Hepatocyte (in vitro differentiated cells): ENCODE data around the gene EEPD1. TPM values are rescaled to one million over a fixed set of nuclear protein-coding genes. Genes with fewer than 3 reads are reported as not detected.

Experiments used
- DNase-seq: peaks from one replicate; pipeline ENCODE4 v3.0.0-alpha.2; 2016; ENCODE audit warnings: low spot score
- H2AFZ ChIP-seq: fragments of 200-600 bp; sonication (generic); 2 replicates; pipeline ENCODE4 v1.6.0; 2016; ENCODE audit warnings: antibody characterized with exemption, mild to moderate bottlenecking
- H3K27ac ChIP-seq: fragments of 200-600 bp; sonication (generic); 2 replicates; pipeline ENCODE4 v1.5.1; 2016; ENCODE audit warnings: mild to moderate bottlenecking
- H3K27me3 ChIP-seq: fragments of 200-600 bp; sonication (generic); 2 replicates; pipeline ENCODE4 v1.6.1; 2016
- H3K36me3 ChIP-seq: fragments of 200-600 bp; sonication (generic); replicated peaks from 2 replicates; pipeline ENCODE4 v1.5.1; 2016; ENCODE audit warnings: low read depth; ENCODE audit not compliant: insufficient read depth
- H3K4me1 ChIP-seq: fragments of 200-600 bp; sonication (generic); 2 replicates; pipeline ENCODE4 v1.5.1; 2016; ENCODE audit warnings: mild to moderate bottlenecking, moderate library complexity; ENCODE audit not compliant: insufficient read depth
- H3K4me2 ChIP-seq: fragments of 200-600 bp; sonication (generic); 2 replicates; pipeline ENCODE4 v1.6.0; 2016
- H3K4me3 ChIP-seq: fragments of 200-600 bp; sonication (generic); 2 replicates; pipeline ENCODE4 v1.5.1; 2016; ENCODE audit warnings: mild to moderate bottlenecking
- H3K79me2 ChIP-seq: fragments of 200-600 bp; sonication (generic); 2 replicates; pipeline ENCODE4 v1.6.0; 2017; ENCODE audit warnings: mild to moderate bottlenecking
- H3K9me2 ChIP-seq: fragments of 200-600 bp; sonication (generic); replicated peaks from 2 replicates; pipeline ENCODE4 v1.6.0; 2017; ENCODE audit warnings: mild to moderate bottlenecking; ENCODE audit not compliant: insufficient read depth
- H3K9me3 ChIP-seq: fragments of 200-600 bp; sonication (generic); 2 replicates; pipeline ENCODE4 v1.5.1; 2016; ENCODE audit warnings: low read depth, mild to moderate bottlenecking
- H4K20me1 ChIP-seq: fragments of 200-600 bp; sonication (generic); 2 replicates; pipeline ENCODE4 v1.6.0; 2016; ENCODE audit warnings: mild to moderate bottlenecking; ENCODE audit not compliant: insufficient read depth, poor library complexity, severe bottlenecking
- EZH2 ChIP-seq: fragments of 200-600 bp; sonication (generic); IDR thresholded peaks from 2 replicates; pipeline ENCODE4 v1.6.1; 2016; ENCODE audit warnings: antibody characterized with exemption, mild to moderate bottlenecking, borderline replicate concordance
- EZH2phosphoT487 ChIP-seq: fragments of 200-600 bp; sonication (generic); IDR thresholded peaks from one replicate; pipeline ENCODE4 v1.6.1; 2018; ENCODE audit warnings: antibody characterized with exemption, mild to moderate bottlenecking, low read depth, moderate library complexity; ENCODE audit not compliant: unreplicated experiment, severe bottlenecking
- WGBS: methylation state at CpG from one replicate; pipeline ENCODE4 v1.1.6; 2016; ENCODE audit warnings: low lambda C conversion rate; ENCODE audit errors: missing lambda C conversion rate; 5-methylcytosine and 5-hydroxymethylcytosine counted together
- polyA plus RNA-seq: library from polyadenylated mRNA; unstranded; fragments of >200 nt; fragmentation: Nextera tagmentation; extraction: Ambion mirVana; gene quantifications from 2 replicates; pipeline ENCODE4 v1.2.1, GENCODE V29; 2016
- total RNA-seq: library from RNA; depleted of rRNA; stranded (reverse); fragments of >200 nt; gene quantifications from 2 replicates; pipeline ENCODE4 v1.2.3, GENCODE V29; 2014
- TF ChIP-seq, protein P1 (sequence below): fragments of 200-600 bp; sonication (generic); IDR thresholded peaks from 2 replicates; pipeline ENCODE4 v1.5.1; 2016; ENCODE audit warnings: antibody characterized with exemption, mild to moderate bottlenecking; ENCODE audit not compliant: poor library complexity

Gene EEPD1
- total and polyA plus RNA-seq, 2 experiments from 2014 or later = 7.7 to 14.2 TPM

DNA sequence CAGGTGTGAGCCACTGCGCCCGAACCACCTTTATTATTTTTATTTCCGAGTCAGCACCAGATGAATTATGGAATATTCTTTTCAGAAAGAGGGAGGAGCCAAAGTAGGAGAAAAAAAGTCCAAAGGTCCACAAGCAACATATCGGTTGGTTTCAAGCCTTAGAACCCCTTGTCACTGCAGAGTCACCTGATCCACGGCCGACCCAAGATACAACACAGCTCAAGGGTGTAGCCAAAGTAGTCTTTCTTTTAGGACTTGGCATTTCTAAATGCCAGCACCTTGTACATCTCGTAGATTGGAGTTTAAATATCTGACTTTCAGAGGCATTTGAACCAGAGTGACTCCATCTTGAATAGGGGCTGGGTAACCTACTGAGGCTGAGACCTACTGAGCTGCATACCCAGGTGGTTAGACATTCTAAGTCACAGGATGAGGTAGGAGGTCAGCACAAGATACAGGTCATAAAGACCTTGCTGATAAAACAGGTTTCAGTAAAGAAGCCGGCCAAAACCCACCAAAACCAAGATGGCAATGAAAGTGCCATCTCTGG is 122.8 kb downstream of the EEPD1 start:
- H3K27ac ChIP-seq = peak overlapping the region; percentile 22
- H2AFZ ChIP-seq = no peak overlapping the region
- no peaks in the 10 kb centered on the region for H3K36me3 ChIP-seq
- H3K79me2 ChIP-seq = peaks cover 3% of the 10 kb centered on the region
- peaks cover 57% of the 10 kb centered on the region for H3K4me1 ChIP-seq
- H3K4me3 ChIP-seq = no peak overlapping the region
- no peak overlapping the region for H3K4me2 ChIP-seq
- no peaks in the 10 kb centered on the region for H4K20me1 ChIP-seq
- WGBS = 86% methylated on average over 8 of the region's 8 CpGs
- no peaks in the 10 kb centered on the region for H3K27me3 ChIP-seq
- no peaks in the 10 kb centered on the region for H3K9me3 ChIP-seq
- peak; percentile 1 for DNase-seq
- TF ChIP-seq EZH2phosphoT487 (no peak), EZH2 (no peak)
- TF ChIP-seq, protein P1, sequence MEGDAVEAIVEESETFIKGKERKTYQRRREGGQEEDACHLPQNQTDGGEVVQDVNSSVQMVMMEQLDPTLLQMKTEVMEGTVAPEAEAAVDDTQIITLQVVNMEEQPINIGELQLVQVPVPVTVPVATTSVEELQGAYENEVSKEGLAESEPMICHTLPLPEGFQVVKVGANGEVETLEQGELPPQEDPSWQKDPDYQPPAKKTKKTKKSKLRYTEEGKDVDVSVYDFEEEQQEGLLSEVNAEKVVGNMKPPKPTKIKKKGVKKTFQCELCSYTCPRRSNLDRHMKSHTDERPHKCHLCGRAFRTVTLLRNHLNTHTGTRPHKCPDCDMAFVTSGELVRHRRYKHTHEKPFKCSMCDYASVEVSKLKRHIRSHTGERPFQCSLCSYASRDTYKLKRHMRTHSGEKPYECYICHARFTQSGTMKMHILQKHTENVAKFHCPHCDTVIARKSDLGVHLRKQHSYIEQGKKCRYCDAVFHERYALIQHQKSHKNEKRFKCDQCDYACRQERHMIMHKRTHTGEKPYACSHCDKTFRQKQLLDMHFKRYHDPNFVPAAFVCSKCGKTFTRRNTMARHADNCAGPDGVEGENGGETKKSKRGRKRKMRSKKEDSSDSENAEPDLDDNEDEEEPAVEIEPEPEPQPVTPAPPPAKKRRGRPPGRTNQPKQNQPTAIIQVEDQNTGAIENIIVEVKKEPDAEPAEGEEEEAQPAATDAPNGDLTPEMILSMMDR = no peak
- no peaks in the 10 kb centered on the region for H3K9me2 ChIP-seq

DNA sequence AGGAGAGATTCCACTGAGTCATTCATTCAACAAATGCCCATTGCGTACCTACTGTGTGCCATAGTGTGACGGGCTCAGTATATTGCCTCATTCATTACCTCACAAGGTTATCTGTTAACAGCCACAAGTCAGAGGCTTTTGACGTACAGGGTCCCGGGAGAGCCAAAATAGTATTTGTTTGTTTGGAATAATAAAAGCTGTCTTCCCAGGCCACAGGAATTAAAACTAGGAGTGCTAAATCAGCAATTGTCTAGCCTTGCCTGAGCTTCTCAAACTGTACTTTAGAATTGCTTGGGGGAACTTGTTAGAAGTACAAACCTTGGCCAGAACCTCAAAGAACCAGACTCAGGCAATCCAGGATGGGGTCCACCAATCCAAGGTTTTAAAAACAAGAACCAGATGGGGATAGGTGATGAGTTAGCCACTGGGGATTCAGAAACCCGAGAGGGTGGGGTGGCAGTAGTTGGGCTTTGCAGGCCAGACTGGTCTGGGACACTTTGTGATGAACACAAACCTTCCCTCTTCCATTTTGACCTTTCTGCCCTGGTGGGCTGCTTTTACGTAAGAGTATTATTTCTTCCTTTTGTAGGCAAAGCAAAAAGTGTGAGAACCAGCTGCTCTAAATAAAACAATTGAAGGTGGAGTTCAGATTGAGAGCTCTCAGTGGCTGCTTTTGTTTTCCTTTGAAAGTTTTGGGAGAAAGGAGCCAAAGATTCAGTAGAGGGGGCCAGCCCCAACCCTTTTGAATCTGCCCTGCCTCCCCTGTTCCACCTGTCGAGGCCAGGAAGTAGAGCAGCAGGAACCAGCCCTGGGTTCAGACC is 123.6 kb downstream of the EEPD1 start:
- peak overlapping the region; percentile 22 for H3K27ac ChIP-seq
- H2AFZ ChIP-seq = no peak overlapping the region
- peaks cover 65% of the 10 kb centered on the region for H3K4me1 ChIP-seq
- 66% methylated on average over 7 of the region's 7 CpGs for WGBS
- no peak for TF ChIP-seq EZH2
- no peak for TF ChIP-seq EZH2phosphoT487
- TF ChIP-seq, protein P1 = no peak
- peaks cover 3% of the 10 kb centered on the region for H3K79me2 ChIP-seq
- no peaks in the 10 kb centered on the region for H3K9me2 ChIP-seq
- H3K27me3 ChIP-seq = no peaks in the 10 kb centered on the region
- no peak overlapping the region for H3K4me2 ChIP-seq
- no peaks in the 10 kb centered on the region for H3K36me3 ChIP-seq
- peak; percentile 3 for DNase-seq
- H3K4me3 ChIP-seq = no peak overlapping the region
- H3K9me3 ChIP-seq = no peaks in the 10 kb centered on the region
- no peaks in the 10 kb centered on the region for H4K20me1 ChIP-seq

DNA sequence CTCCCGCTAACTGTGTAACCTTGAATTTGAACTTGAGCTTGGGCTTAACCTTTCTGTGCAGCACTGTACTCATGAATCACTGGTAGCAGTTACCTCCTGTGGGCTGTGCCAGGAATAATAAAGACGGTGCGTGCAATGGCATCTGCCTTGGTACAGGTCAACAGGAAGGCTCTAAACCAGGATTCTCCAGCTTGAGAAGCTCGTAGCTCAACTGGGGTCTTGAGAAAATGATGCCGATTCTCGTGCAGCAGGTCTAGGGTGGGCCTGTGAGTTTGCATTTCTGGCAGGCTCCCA is 124.1 kb downstream of the EEPD1 start:
- peaks cover 69% of the 10 kb centered on the region for H3K4me1 ChIP-seq
- DNase-seq = no peak
- peak overlapping the region; percentile 22 for H3K27ac ChIP-seq

GRCh38 chr7:36278069-36278619 is 125.1 kb downstream of the EEPD1 start:
- 50% methylated on average over 7 of the region's 7 CpGs for WGBS
- Histone ChIP-seq H3K9me2 (no peaks in the 10 kb centered on the region), H2AFZ (no peak overlapping the region), H3K79me2 (peaks cover 11% of the 10 kb centered on the region), H3K36me3 (no peaks in the 10 kb centered on the region), H3K4me2 (peak overlapping the region; percentile 42), H3K27ac (peak overlapping the region; percentile 57), H3K4me3 (no peak overlapping the region), H4K20me1 (no peaks in the 10 kb centered on the region), H3K27me3 (no peaks in the 10 kb centered on the region), H3K4me1 (peaks cover 61% of the 10 kb centered on the region), H3K9me3 (no peaks in the 10 kb centered on the region)
- no peak for DNase-seq
- TF ChIP-seq EZH2 (no peak), EZH2phosphoT487 (no peak)
- TF ChIP-seq, protein P1 = no peak

More for the DNA sequence above, 124.1 kb downstream of the EEPD1 start:
- no peaks in the 10 kb centered on the region for H3K27me3 ChIP-seq
- no peaks in the 10 kb centered on the region for H4K20me1 ChIP-seq
- no peaks in the 10 kb centered on the region for H3K9me2 ChIP-seq
- peaks cover 4% of the 10 kb centered on the region for H3K79me2 ChIP-seq
- TF ChIP-seq EZH2phosphoT487 = no peak
- H3K36me3 ChIP-seq = no peaks in the 10 kb centered on the region
- no peak overlapping the region for H3K4me2 ChIP-seq
- H2AFZ ChIP-seq = no peak overlapping the region
- no peaks in the 10 kb centered on the region for H3K9me3 ChIP-seq
- WGBS = 89% methylated on average over 6 of the region's 6 CpGs
- no peak overlapping the region for H3K4me3 ChIP-seq
